ENCODE measurements around the gene RNF144A. TPM values are rescaled to one million over a fixed set of nuclear protein-coding genes. Genes with fewer than 3 reads are reported as not detected.

RNF144A gene
- total and polyA plus RNA-seq, 2 of the 13 experiments (the other 11 are each of a cell fraction or from before 2014, with no cell fraction given): 13.9 to 16.5 TPM

DNA sequence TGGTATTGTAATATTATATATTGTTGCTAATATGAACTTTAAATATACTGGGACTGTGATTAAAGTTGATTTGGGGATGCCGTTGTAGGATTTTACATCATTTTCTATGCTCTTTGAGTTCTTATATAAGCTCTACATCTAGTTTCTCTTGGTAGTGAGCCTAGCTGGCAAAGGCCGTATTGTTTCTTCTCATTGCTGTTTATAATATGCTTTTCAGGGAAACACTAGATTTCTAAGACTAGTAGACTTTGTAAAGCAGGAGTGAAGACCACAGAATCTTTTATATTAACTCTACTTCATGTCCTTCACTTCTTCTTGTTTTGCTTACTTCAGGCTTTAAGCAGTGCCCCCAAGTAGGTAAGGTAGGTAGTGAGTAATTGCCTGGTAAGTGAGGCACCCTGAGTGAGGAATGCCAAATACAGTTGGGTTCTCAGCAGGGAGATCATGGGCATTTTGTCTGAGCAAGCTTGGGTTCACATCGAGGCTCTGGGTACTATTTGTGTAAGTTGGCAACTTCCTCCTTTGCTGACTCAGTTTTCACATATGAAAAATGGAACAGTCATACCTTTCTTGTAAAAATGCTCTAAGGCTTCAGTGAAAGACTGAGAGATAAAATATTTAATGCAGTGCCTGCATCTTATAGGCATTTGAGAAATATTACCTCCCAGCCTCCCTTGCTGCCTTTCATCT is 96.4 kb downstream of the RNF144A start:
- FAIRE-seq (no peak), ATAC-seq (no peak), DNase-seq (ENCODE audit: low spot score) (no peak)
- 71% methylated on average over 3 of the region's 3 CpGs for whole genome bisulfite sequencing (ENCODE audit: low lambda C conversion rate)
- Histone ChIP-seq H4K20me1 (ENCODE audit: insufficient read depth, low read length) (no peaks in the 10 kb centered on the region), H2AFZ (ENCODE audit: low read length) (no peak overlapping the region), H3K9me3 (ENCODE audit: low read length) (no peaks in the 10 kb centered on the region), H3K4me3 (replicated peaks in 1 of 3; ENCODE audit: insufficient read depth in 1 of 3, low read depth in 2 of 3, low read length in 3 of 3) (no peak overlapping the region), H3K79me2 (ENCODE audit: insufficient read depth, low read length) (no peaks in the 10 kb centered on the region), H3K27me3 (ENCODE audit: control insufficient read depth in 1 of 2, insufficient read depth in 2 of 2, low read length in 2 of 2) (no peaks in the 10 kb centered on the region), H3K9ac (ENCODE audit: insufficient read depth, low read depth, low read length) (no peak overlapping the region), H3K27ac (ENCODE audit: extremely low read length, insufficient read depth, low read length) (no peak overlapping the region), H3K4me1 (ENCODE audit: insufficient read depth, low read length) (no peaks in the 10 kb centered on the region), H3K36me3 (replicated peaks in 1 of 2; ENCODE audit: control insufficient read depth in 1 of 2, insufficient read depth in 2 of 2, low read length in 2 of 2) (peaks cover 2 to 7% of the 10 kb centered on the region in 2 experiments; a peak in 4 of 5 replicates), H3K4me2 (ENCODE audit: low read depth, low read length) (no peak overlapping the region)
- ChIA-PET POLR2A (no interaction called here), CTCF (ENCODE audit: low intra/inter-chr PET ratio, low total read pairs) (interaction anchor here (1.6 kb wide), 1 partner anchor 116 kb away, joined by 5 read pairs; no protein-coding TSS in a partner anchor)
- in situ Hi-C loops (cut with HindIII; ENCODE audit: extremely low pct_ligation_motif_present, low pct_unique_long_range_greater_than_20kb): no loop called here
- intact Hi-C loops (cut with micrococcal nuclease; ENCODE audit: unreplicated experiment): no loop called here
- no TSS peak for BruUV-seq (replicated peaks)
- 0 out of 2 replicates have a peak, but pooled peaks have one; percentile 1 for TF ChIP-seq MAFF (IDR thresholded peaks at IDR 0.05; ENCODE audit: low read depth, low read length)
- no peak for TF ChIP-seq ZBTB7B (CRISPR knock-in tag; IDR thresholded peaks at IDR 0.05)
- no peak for TF ChIP-seq CREM (IDR thresholded peaks at IDR 0.05)
- TF ChIP-seq CREM (CRISPR knock-in tag; IDR thresholded peaks at IDR 0.05): no peak
- 0 out of 4 replicates have a peak, but pooled peaks of 1 of the 2 experiments have one; percentile 13 for TF ChIP-seq MAFK (conservative IDR thresholded peaks at IDR 0.05 in 1 of 2, IDR thresholded peaks at IDR 0.05 in 1 of 2; ENCODE audit: low read length in 2 of 2)

DNA sequence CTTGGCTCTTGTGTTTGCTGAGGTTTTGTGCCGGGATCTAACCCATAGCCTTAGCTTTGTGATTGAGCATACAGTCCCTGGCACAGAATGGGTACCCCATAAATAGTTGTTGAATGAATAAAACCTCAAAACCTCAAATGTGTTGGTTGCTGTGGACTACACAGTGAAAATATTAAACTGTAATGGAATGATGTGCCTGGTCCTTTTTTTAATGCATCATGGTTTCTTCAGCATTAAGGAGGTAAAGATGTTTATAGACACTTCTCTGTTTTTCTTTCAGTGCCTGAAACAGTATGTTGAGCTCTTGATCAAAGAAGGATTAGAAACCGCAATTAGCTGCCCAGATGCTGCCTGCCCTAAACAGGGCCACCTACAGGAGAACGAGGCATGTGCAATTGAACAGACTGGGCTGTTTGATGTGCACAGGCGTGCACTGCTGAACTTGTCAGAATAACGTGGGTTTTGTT is 97.0 kb downstream of the RNF144A start:
- H3K4me1 ChIP-seq (ENCODE audit: insufficient read depth, low read length): no peaks in the 10 kb centered on the region
- no peak overlapping the region for H2AFZ ChIP-seq (ENCODE audit: low read length)
- H3K27ac ChIP-seq (ENCODE audit: extremely low read length, insufficient read depth, low read length): no peak overlapping the region
- DNase-seq (ENCODE audit: low spot score) (peak; percentile 21), ATAC-seq (peak; percentile 88), FAIRE-seq (peak; percentile 8)
- CTCF ChIA-PET (ENCODE audit: low intra/inter-chr PET ratio, low total read pairs): interaction anchor here (1.6 kb wide), 1 partner anchor 117 kb away, joined by 5 read pairs; no protein-coding TSS in a partner anchor
- WGBS (ENCODE audit: low lambda C conversion rate): 80% methylated on average over 5 of the region's 5 CpGs
- POLR2A ChIA-PET: no interaction called here
- no TSS peak for BruUV-seq (replicated peaks)
- no peak overlapping the region for H3K9ac ChIP-seq (ENCODE audit: insufficient read depth, low read depth, low read length)
- H3K9me3 ChIP-seq (ENCODE audit: low read length): no peaks in the 10 kb centered on the region
- H3K79me2 ChIP-seq (ENCODE audit: insufficient read depth, low read length): no peaks in the 10 kb centered on the region
- no peak overlapping the region for H3K4me2 ChIP-seq (ENCODE audit: low read depth, low read length)
- TF ChIP-seq XRCC5 (optimal IDR thresholded peaks at IDR 0.05; ENCODE audit: low read length) (peak; percentile 35), CTCF (CRISPR knock-in tag; IDR thresholded peaks at IDR 0.05) (peak; percentile 55), STAG1 (CRISPR knock-in tag; IDR thresholded peaks at IDR 0.05) (peak; percentile 48), ZNF619 (CRISPR knock-in tag; IDR thresholded peaks at IDR 0.05) (no peak), SMC3 (IDR thresholded peaks at IDR 0.05; ENCODE audit: low read length) (peak; percentile 30; the same call in 1 of the 2 replicates)
- in situ Hi-C loops (cut with HindIII; ENCODE audit: extremely low pct_ligation_motif_present, low pct_unique_long_range_greater_than_20kb) (no loop called here), intact Hi-C loops (cut with micrococcal nuclease; ENCODE audit: unreplicated experiment) (no loop called here)
- H3K4me3 ChIP-seq (replicated peaks in 1 of 3; ENCODE audit: insufficient read depth in 1 of 3, low read depth in 2 of 3, low read length in 3 of 3): no peak overlapping the region
- no peaks in the 10 kb centered on the region for H4K20me1 ChIP-seq (ENCODE audit: insufficient read depth, low read length)
- H3K27me3 ChIP-seq (ENCODE audit: control insufficient read depth in 1 of 2, insufficient read depth in 2 of 2, low read length in 2 of 2): no peaks in the 10 kb centered on the region
- H3K36me3 ChIP-seq (replicated peaks in 1 of 2; ENCODE audit: control insufficient read depth in 1 of 2, insufficient read depth in 2 of 2, low read length in 2 of 2): peaks cover 2 to 11% of the 10 kb centered on the region in 2 experiments; a peak in 4 of 5 replicates

All from HepG2 (cell line).